Esophagus muscularis mucosa (tissue), 4 donors: ENCODE results near the gene CAMKK2.

Experiments used
- CTCF ChIP-seq, 3 experiments: fragments of 200-600 bp in 2 of 3; fragments of 450-650 bp in 1 of 3; sonication (generic) in 2 of 3; IDR thresholded peaks; one replicate each; pipeline ENCODE4 v1.5.1; 2017 to 2019; ENCODE audit warnings: antibody characterized with exemption in 3 of 3, mild to moderate bottlenecking in 2 of 3, moderate library complexity in 1 of 3
- EP300 ChIP-seq: sonication (generic); formaldehyde crosslinking; IDR thresholded peaks from one replicate; pipeline ENCODE4 v1.6.1; 2017; ENCODE audit warnings: antibody characterized with exemption
- POLR2A ChIP-seq: fragments of 450-650 bp; IDR thresholded peaks from one replicate; pipeline ENCODE4 v1.6.1; 2017; ENCODE audit warnings: antibody characterized with exemption, moderate library complexity, mild to moderate bottlenecking, low read depth
- POLR2AphosphoS5 ChIP-seq, 2 donors: sonication (generic); formaldehyde crosslinking; IDR thresholded peaks; one replicate each; pipeline ENCODE4 v1.6.1; 2017; ENCODE audit warnings: antibody characterized with exemption in 2 of 2

DNA sequence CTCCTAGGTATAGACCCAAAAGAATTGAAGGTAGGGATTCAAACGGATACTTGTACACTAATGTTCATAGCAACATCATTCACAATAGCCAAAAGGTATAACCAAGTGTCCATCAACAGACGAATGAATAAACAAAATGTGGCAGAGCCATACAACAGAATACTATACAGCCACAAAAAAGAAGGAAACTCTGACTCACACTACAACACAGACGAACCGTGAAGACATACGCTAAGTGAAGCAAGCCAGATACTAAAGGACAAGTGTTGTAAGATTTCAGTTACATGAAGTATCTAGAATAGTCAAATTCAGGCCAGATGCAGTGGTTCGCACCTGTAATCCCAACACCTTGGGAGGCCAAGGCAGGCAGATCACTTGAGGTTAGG is 19.1 kb downstream of the CAMKK2 start:
- no peak for TF ChIP-seq CTCF (IDR thresholded peaks at IDR 0.05)
- TF ChIP-seq POLR2AphosphoS5 (IDR thresholded peaks at IDR 0.05), result no peak
- TF ChIP-seq POLR2A, result no peak
- no peak for TF ChIP-seq EP300
